Osteoblast (primary cell): ENCODE data around the gene IER3. TPM values are rescaled to one million over a fixed set of nuclear protein-coding genes. Genes with fewer than 3 reads are reported as not detected.
"Not testable (repeated sequence)": the region's sequence is repeated elsewhere in the genome, so short reads cannot be mapped to it uniquely, and the experiment has no call there.

Experiments
- DNase-seq: peaks from one replicate; pipeline ENCODE4 v3.0.0; 2011; ENCODE audit warnings: low spot score, mixed read lengths; ENCODE audit not compliant: insufficient read length; ENCODE audit errors: missing footprints
- H2AFZ ChIP-seq: 2 replicates; pipeline ENCODE4 v1.6.0; 2011; ENCODE audit warnings: mild to moderate bottlenecking, low read length
- H3K27ac ChIP-seq: 2 replicates; pipeline ENCODE4 v1.5.1; 2011; ENCODE audit warnings: mild to moderate bottlenecking, low read depth, low read length, moderate library complexity
- H3K27me3 ChIP-seq: 2 replicates; pipeline ENCODE4 v1.6.0; 2012; ENCODE audit warnings: mild to moderate bottlenecking, control low read depth, inconsistent platforms, low read length, moderate library complexity; ENCODE audit not compliant: insufficient read depth
- H3K36me3 ChIP-seq: 2 replicates; pipeline ENCODE4 v1.5.1; 2011; ENCODE audit warnings: mild to moderate bottlenecking, low read length, control low read depth, moderate library complexity; ENCODE audit not compliant: insufficient read depth
- H3K4me1 ChIP-seq: 2 replicates; pipeline ENCODE4 v1.5.1; 2011; ENCODE audit warnings: mild to moderate bottlenecking, low read length, control low read depth, moderate library complexity; ENCODE audit not compliant: insufficient read depth
- H3K4me2 ChIP-seq: 2 replicates; pipeline ENCODE4 v1.6.0; 2011; ENCODE audit warnings: mild to moderate bottlenecking, low read length; ENCODE audit not compliant: insufficient read depth
- H3K4me3 ChIP-seq: fragments of 200-600 bp; sonication (generic); 3 replicates; pipeline ENCODE4 v1.5.1; 2012; ENCODE audit warnings: mild to moderate bottlenecking, low read length, inconsistent platforms; ENCODE audit not compliant: insufficient read depth
- H3K79me2 ChIP-seq: 2 replicates; pipeline ENCODE4 v1.6.0; 2012; ENCODE audit warnings: mild to moderate bottlenecking, low read length, control low read depth, inconsistent platforms; ENCODE audit not compliant: insufficient read depth
- H3K9me3 ChIP-seq: 2 replicates; pipeline ENCODE4 v1.5.1; 2011; ENCODE audit warnings: low read depth, low read length, control low read depth
- H4K20me1 ChIP-seq: 2 replicates; pipeline ENCODE4 v1.6.0; 2012; ENCODE audit warnings: mild to moderate bottlenecking, low read length, control low read depth; ENCODE audit not compliant: insufficient read depth
- total RNA-seq: library from RNA; depleted of rRNA; stranded (reverse); fragments of >200 nt; gene quantifications from 2 replicates; pipeline ENCODE4 v1.2.3, GENCODE V29; 2012
- TF ChIP-seq, protein P1 (sequence below): IDR thresholded peaks from 2 replicates; pipeline ENCODE4 v1.5.1; 2011; ENCODE audit warnings: mild to moderate bottlenecking, low read depth, low read length, moderate library complexity; ENCODE audit errors: extremely low read depth

IER3 gene
- total RNA-seq, 1 donor: 54.6 TPM

DNA sequence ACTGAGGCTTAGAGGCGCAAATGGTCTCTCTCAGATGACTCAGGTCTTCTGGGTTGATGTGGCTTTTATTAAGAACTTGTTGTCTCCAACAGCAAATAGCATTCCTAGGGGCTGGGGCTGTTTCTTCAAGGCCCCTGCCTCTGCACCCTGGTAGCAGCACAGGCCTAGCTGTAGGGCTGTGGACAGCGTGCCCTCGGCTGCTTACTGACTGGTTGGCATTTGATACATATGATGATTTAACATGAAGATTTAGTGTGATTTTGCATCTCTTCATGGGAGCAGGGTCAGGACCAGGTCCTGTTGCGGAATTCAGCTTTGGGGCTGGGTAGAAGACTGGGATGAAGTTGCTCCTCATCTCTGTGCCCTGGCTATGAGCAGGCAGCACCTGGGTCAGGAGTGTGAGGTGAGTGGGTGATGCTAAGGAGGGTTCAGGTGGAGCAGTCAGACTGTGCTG is 24.3 kb upstream of the IER3 start:
- DNase-seq: no peak
- TF ChIP-seq, protein P1, sequence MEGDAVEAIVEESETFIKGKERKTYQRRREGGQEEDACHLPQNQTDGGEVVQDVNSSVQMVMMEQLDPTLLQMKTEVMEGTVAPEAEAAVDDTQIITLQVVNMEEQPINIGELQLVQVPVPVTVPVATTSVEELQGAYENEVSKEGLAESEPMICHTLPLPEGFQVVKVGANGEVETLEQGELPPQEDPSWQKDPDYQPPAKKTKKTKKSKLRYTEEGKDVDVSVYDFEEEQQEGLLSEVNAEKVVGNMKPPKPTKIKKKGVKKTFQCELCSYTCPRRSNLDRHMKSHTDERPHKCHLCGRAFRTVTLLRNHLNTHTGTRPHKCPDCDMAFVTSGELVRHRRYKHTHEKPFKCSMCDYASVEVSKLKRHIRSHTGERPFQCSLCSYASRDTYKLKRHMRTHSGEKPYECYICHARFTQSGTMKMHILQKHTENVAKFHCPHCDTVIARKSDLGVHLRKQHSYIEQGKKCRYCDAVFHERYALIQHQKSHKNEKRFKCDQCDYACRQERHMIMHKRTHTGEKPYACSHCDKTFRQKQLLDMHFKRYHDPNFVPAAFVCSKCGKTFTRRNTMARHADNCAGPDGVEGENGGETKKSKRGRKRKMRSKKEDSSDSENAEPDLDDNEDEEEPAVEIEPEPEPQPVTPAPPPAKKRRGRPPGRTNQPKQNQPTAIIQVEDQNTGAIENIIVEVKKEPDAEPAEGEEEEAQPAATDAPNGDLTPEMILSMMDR: no peak
- no peak overlapping the region for H3K4me3 ChIP-seq

GRCh38 chr6:30767944-30768301 is 23.6 kb upstream of the IER3 start:
- Histone ChIP-seq H3K36me3 (no peaks in the 10 kb centered on the region), H3K4me2 (no peak overlapping the region), H3K79me2 (no peaks in the 10 kb centered on the region), H2AFZ (no peak overlapping the region), H3K4me3 (no peak overlapping the region), H3K9me3 (no peaks in the 10 kb centered on the region), H4K20me1 (no peaks in the 10 kb centered on the region), H3K27me3 (no peaks in the 10 kb centered on the region), H3K27ac (no peak overlapping the region), H3K4me1 (peaks cover 39% of the 10 kb centered on the region)
- TF ChIP-seq, protein P1: no peak
- no peak for DNase-seq

More for the DNA sequence above, 24.3 kb upstream of the IER3 start:
- Histone ChIP-seq H3K36me3 (no peaks in the 10 kb centered on the region), H3K79me2 (no peaks in the 10 kb centered on the region), H3K4me2 (peak overlapping the region; percentile 74), H3K27ac (peak overlapping the region; percentile 99), H3K9me3 (no peaks in the 10 kb centered on the region), H3K4me1 (peaks cover 36% of the 10 kb centered on the region), H3K27me3 (no peaks in the 10 kb centered on the region), H2AFZ (no peak overlapping the region), H4K20me1 (no peaks in the 10 kb centered on the region)

GRCh38 chr6:30767158-30767943 is 23.0 kb upstream of the IER3 start:
- no peaks in the 10 kb centered on the region for H3K27me3 ChIP-seq
- no peak overlapping the region for H3K4me2 ChIP-seq
- no peaks in the 10 kb centered on the region for H3K9me3 ChIP-seq
- no peaks in the 10 kb centered on the region for H3K79me2 ChIP-seq
- TF ChIP-seq, protein P1: no peak
- H4K20me1 ChIP-seq: no peaks in the 10 kb centered on the region
- peaks cover 39% of the 10 kb centered on the region for H3K4me1 ChIP-seq
- H3K4me3 ChIP-seq: no peak overlapping the region
- no peak for DNase-seq
- H2AFZ ChIP-seq: no peak overlapping the region
- H3K36me3 ChIP-seq: no peaks in the 10 kb centered on the region
- no peak overlapping the region for H3K27ac ChIP-seq

- H3K79me2 ChIP-seq: no peaks in the 10 kb centered on the region
- H3K4me2 ChIP-seq: no peak overlapping the region
- no peaks in the 10 kb centered on the region for H3K9me3 ChIP-seq
- peaks cover 41% of the 10 kb centered on the region for H3K4me1 ChIP-seq
- TF ChIP-seq, protein P1: no peak
- DNase-seq: peak; percentile 71
- H3K27me3 ChIP-seq: no peaks in the 10 kb centered on the region
- no peaks in the 10 kb centered on the region for H4K20me1 ChIP-seq
- no peak overlapping the region for H3K4me3 ChIP-seq
- H3K36me3 ChIP-seq: no peaks in the 10 kb centered on the region
- no peak overlapping the region for H2AFZ ChIP-seq
- H3K27ac ChIP-seq: no peak overlapping the region
These were observed 22.3 kb upstream of the IER3 start for GRCh38 chr6:30766461-30767157.

DNA sequence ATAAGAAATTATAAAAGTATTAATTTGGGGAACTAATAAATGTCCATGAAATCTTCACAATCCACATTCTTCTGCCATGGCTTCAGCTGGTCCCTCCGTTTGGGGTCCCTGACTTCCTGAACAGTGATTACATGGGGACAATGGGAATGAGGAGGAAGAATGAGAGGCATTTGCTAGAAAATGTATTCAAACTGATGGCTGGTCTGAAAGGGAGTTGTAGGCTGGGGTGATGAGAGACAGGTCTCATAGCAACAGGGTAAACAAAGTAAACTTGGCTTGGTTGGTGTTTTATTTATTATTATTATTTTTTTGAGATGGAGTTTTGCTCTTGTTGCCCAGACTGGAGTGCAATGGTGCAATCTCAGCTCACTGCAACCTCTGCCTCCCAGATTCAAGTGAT is 21.1 kb upstream of the IER3 start:
- not testable (repeated sequence) for H3K9me3 ChIP-seq, H3K27me3 ChIP-seq, H3K79me2 ChIP-seq, H3K36me3 ChIP-seq, H4K20me1 ChIP-seq, H3K27ac ChIP-seq, H3K4me2 ChIP-seq, H2AFZ ChIP-seq, H3K4me3 ChIP-seq, DNase-seq
- peaks cover 45% of the 10 kb centered on the region for H3K4me1 ChIP-seq

GRCh38 chr6:30764490-30765043 is 20.2 kb upstream of the IER3 start:
- not testable (repeated sequence) for H4K20me1 ChIP-seq, H3K4me3 ChIP-seq, H3K9me3 ChIP-seq, DNase-seq, H3K27me3 ChIP-seq, H3K79me2 ChIP-seq, H3K36me3 ChIP-seq
- Histone ChIP-seq H3K4me1 (peaks cover 42% of the 10 kb centered on the region), H3K27ac (peak overlapping the region; percentile 75), H2AFZ (peak overlapping the region; percentile 64), H3K4me2 (peak overlapping the region; percentile 37)
